A673 (cell line): ENCODE data around the gene CCDC89. TPM values are rescaled to one million over a fixed set of nuclear protein-coding genes. Genes with fewer than 3 reads are reported as not detected.
A peak's percentile ranks its signal among the peaks of the same experiment; 100 is the strongest.

ENCODE experiments used
- BruUV-seq: library from RNA; stranded (reverse); fragments of 400-500 nt; replicated peaks from 2 replicates; lab custom pipeline; 2021; lab: Mats Ljungman, UMichigan
- CTCF ChIA-PET: fragments of 300-600 bp; sonication (Branson Sonifier 250); formaldehyde crosslinking; loops from one replicate; lab custom pipeline; 2022; ENCODE audit warnings: antibody characterized with exemption; lab: Charles Lee
- POLR2A ChIA-PET: fragments of 300-600 bp; sonication (Branson Sonifier 250); formaldehyde crosslinking; loops from one replicate; lab custom pipeline; 2022; ENCODE audit warnings: antibody characterized with exemption; ENCODE audit not compliant: low non-redundant PET; lab: Charles Lee
- DNase-seq: peaks from one replicate; pipeline ENCODE4 v3.0.0-alpha.2; 2015; ENCODE audit warnings: low spot score
- H3K27ac ChIP-seq: fragments of 200-600 bp; sonication (generic); 2 replicates; pipeline ENCODE4 v1.5.1; 2016; ENCODE audit warnings: mixed run types, low read depth, mild to moderate bottlenecking, mixed read lengths, antibody characterized with exemption, low read length; ENCODE audit not compliant: poor library complexity, severe bottlenecking
- H3K27me3 ChIP-seq: fragments of 200-600 bp; sonication (generic); replicated peaks from 2 replicates; pipeline ENCODE4 v1.6.1; 2017; ENCODE audit warnings: mixed run types, low read depth, mild to moderate bottlenecking, mixed read lengths, antibody characterized with exemption, low read length; ENCODE audit not compliant: insufficient read depth, poor library complexity
- H3K36me3 ChIP-seq: fragments of 200-600 bp; sonication (generic); 2 replicates; pipeline ENCODE4 v1.6.1; 2016; ENCODE audit warnings: mixed run types, mild to moderate bottlenecking, mixed read lengths, antibody characterized with exemption, low read length; ENCODE audit not compliant: insufficient read depth, poor library complexity, severe bottlenecking
- H3K4me1 ChIP-seq: fragments of 200-600 bp; sonication (generic); 2 replicates; pipeline ENCODE4 v1.6.1; 2017; ENCODE audit warnings: mixed run types, mild to moderate bottlenecking, mixed read lengths, antibody characterized with exemption, low read length; ENCODE audit not compliant: insufficient read depth, poor library complexity, severe bottlenecking
- H3K4me3 ChIP-seq: fragments of 200-600 bp; sonication (generic); 2 replicates; pipeline ENCODE4 v1.5.1; 2016; ENCODE audit warnings: low read depth, mixed run types, mild to moderate bottlenecking, mixed read lengths, low read length; ENCODE audit not compliant: poor library complexity, severe bottlenecking
- H3K9me3 ChIP-seq: fragments of 200-600 bp; sonication (generic); 2 replicates; pipeline ENCODE4 v1.6.1; 2016; ENCODE audit warnings: mixed run types, low read depth, mild to moderate bottlenecking, mixed read lengths, antibody characterized with exemption, low read length; ENCODE audit not compliant: poor library complexity, severe bottlenecking
- CTCF ChIP-seq: fragments of 300-800, 200-600 bp; sonication (generic); conservative IDR thresholded peaks from 2 replicates; pipeline ENCODE4 v1.5.1; 2017; ENCODE audit warnings: low read depth, mild to moderate bottlenecking, antibody characterized with exemption, low read length, moderate library complexity, mixed read lengths
- EZH2 ChIP-seq: fragments of 200-600 bp; sonication (generic); IDR thresholded peaks from 2 replicates; pipeline ENCODE4 v1.6.1; 2017; ENCODE audit warnings: borderline replicate concordance, low read depth, mild to moderate bottlenecking, mixed read lengths, antibody characterized with exemption, low read length; ENCODE audit not compliant: poor library complexity, severe bottlenecking
- intact Hi-C: fragments of 100-400 bp; cut with micrococcal nuclease; formaldehyde crosslinking; loops from one replicate; pipeline ENCODE4 v1.10.0; 2022; ENCODE audit not compliant: unreplicated experiment
- total RNA-seq: library from RNA; stranded (reverse); gene quantifications from 2 replicates; pipeline ENCODE4 v1.2.3, GENCODE V29; 2021

Gene CCDC89
- total RNA-seq, 1 experiment from 2014 or later = 0.41 TPM

GRCh38 chr11:85666687-85667086 is 19.3 kb downstream of the CCDC89 start:
- intact Hi-C loops = no loop called here
- ChIA-PET POLR2A (no interaction called here), CTCF (no interaction called here)
- peaks cover 21% of the 10 kb centered on the region for H3K36me3 ChIP-seq
- peaks cover 6% of the 10 kb centered on the region for H3K4me1 ChIP-seq
- no peaks in the 10 kb centered on the region for H3K9me3 ChIP-seq
- TF ChIP-seq CTCF (no peak), EZH2 (no peak)
- no peak for DNase-seq
- no peak overlapping the region for H3K4me3 ChIP-seq
- no peak overlapping the region for H3K27ac ChIP-seq
- peaks cover 4% of the 10 kb centered on the region for H3K27me3 ChIP-seq
- no TSS peak for BruUV-seq

- Histone ChIP-seq H3K27ac (peak overlapping the region; percentile 97), H3K27me3 (peaks cover 4% of the 10 kb centered on the region), H3K36me3 (peaks cover 31% of the 10 kb centered on the region), H3K4me3 (no peak overlapping the region), H3K9me3 (no peaks in the 10 kb centered on the region), H3K4me1 (peaks cover 15% of the 10 kb centered on the region)
- intact Hi-C loops = loop anchor here (1.0 kb wide), 1 partner anchor 37 kb away; the partner anchor contains the start of gene TMEM126B
- TF ChIP-seq CTCF (no peak), EZH2 (no peak)
- ChIA-PET POLR2A (no interaction called here), CTCF (no interaction called here)
- no TSS peak for BruUV-seq
- DNase-seq = no peak
Measured at GRCh38 chr11:85665733-85666132, 20.3 kb downstream of the CCDC89 start.

GRCh38 chr11:85664615-85665481 is 21.1 kb downstream of the CCDC89 start, which contains the start of gene CREBZF:
CREBZF (minus strand) TSS chr11:85665129; CDS start chr11:85664875, 254 bp downstream.
- Histone ChIP-seq H3K36me3 (peaks cover 40% of the 10 kb centered on the region), H3K4me1 (peaks cover 24% of the 10 kb centered on the region), H3K9me3 (no peaks in the 10 kb centered on the region), H3K4me3 (peak within 1 kb of the TSS; percentile 87), H3K27me3 (peaks cover 4% of the 10 kb centered on the region), H3K27ac (peak within 1 kb of the TSS; percentile 97)
- peak; percentile 98 for DNase-seq
- ChIA-PET CTCF (no interaction called here), POLR2A (interaction anchor here (0.7 to 0.8 kb wide), 2 partner anchors 36 to 248 kb away, joined by 3 read pairs; partner anchors contain the start of gene TMEM126B)
- BruUV-seq = TSS peak; percentile 80
- intact Hi-C loops = loop anchor here (1.0 to 5.0 kb wide), 2 partner anchors 37 to 68 kb away; partner anchors contain the start of gene TMEM126B
- TF ChIP-seq EZH2 = no peak
- TF ChIP-seq CTCF = no peak
